Prostate gland (tissue), 2 donors: Measurements from ENCODE around the gene KCND3. TPM values are rescaled to one million over a fixed set of nuclear protein-coding genes. Genes with fewer than 3 reads are reported as not detected.

ENCODE experiments used
- DNase-seq: peaks from one replicate; pipeline ENCODE4 v3.0.0-alpha.2; 2019; ENCODE audit warnings: low spot score
- H3K27ac ChIP-seq, 2 donors: fragments of 200-600 bp; sonication (generic); 2 replicates each; pipeline ENCODE4 v1.5.1; 2017 to 2019
- H3K27me3 ChIP-seq: fragments of 200-600 bp; sonication (generic); replicated peaks from 2 replicates; pipeline ENCODE4 v1.5.1; 2019; ENCODE audit not compliant: insufficient read depth
- H3K36me3 ChIP-seq, 2 donors: fragments of 200-600 bp; sonication (generic); 1 replicate in 1 of 2; 2 replicates in 1 of 2; pipeline versions ENCODE4 v1.5.1 to v1.8.1; 2017 to 2019
- H3K4me1 ChIP-seq: fragments of 200-600 bp; sonication (generic); replicated peaks from 2 replicates; pipeline ENCODE4 v1.5.1; 2019
- H3K4me3 ChIP-seq, 2 donors: fragments of 200-600 bp; sonication (generic); 2 replicates each; pipeline ENCODE4 v1.5.1; 2017 to 2019
- H3K9me3 ChIP-seq: fragments of 200-600 bp; sonication (generic); 2 replicates; pipeline ENCODE4 v1.5.1; 2017
- POLR2A ChIP-seq: fragments of 450-650 bp; IDR thresholded peaks from one replicate; pipeline ENCODE4 v1.6.1; 2016; ENCODE audit warnings: antibody characterized with exemption, mild to moderate bottlenecking
- POLR2AphosphoS5 ChIP-seq: sonication (generic); formaldehyde crosslinking; IDR thresholded peaks from one replicate; pipeline ENCODE4 v1.6.1; 2017; ENCODE audit warnings: antibody characterized with exemption
- WGBS: methylation state at CpG from one replicate; pipeline ENCODE4 v1.1.5; 2018; 5-methylcytosine and 5-hydroxymethylcytosine counted together
- intact Hi-C: fragments of 100-400 bp; cut with DNase I; formaldehyde crosslinking; loops from one replicate; pipeline ENCODE4 v1.14.2; 2022
- total RNA-seq, 2 donors: library from RNA; depleted of rRNA; stranded (reverse); fragments of >200 nt; gene quantifications; one replicate each; pipeline ENCODE4 v1.1.0, GENCODE V29; 2016
- TF ChIP-seq, protein P1 (sequence below), 4 experiments: fragments of 200-600 bp in 2 of 4; fragments of 450-650 bp in 2 of 4; sonication (generic) in 2 of 4; IDR thresholded peaks; 1 replicate in 3 of 4; 2 replicates in 1 of 4; pipeline ENCODE4 v1.5.1; 2016 to 2019; ENCODE audit warnings: antibody characterized with exemption in 4 of 4, mild to moderate bottlenecking in 2 of 4, moderate library complexity in 2 of 4

Gene KCND3
- total RNA-seq, 2 donors from 2014 or later: 17.1 to 27.3 TPM

DNA sequence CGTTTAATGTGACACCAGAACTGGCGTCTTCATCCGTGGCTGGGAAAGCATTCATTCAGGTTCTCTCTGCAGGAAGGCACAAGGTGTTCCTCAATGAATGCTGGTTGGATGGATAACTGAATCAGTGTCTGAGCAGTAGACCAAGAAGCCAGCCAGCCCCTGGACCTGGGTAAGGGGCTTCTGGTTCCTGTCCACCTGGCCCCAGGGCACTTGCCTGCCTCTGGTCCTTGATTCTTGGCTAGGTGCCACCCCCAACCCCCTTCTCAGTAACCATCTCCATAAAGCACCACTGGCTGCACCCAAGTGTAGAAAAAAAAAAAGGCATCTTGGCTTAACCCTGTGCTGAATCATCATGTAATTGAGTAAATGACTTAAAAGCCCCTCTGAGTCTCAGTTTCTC, 59.1 kb downstream of the KCND3 start:
- Histone ChIP-seq H3K27me3 (no peaks in the 10 kb centered on the region), H3K27ac (no peak overlapping the region), H3K4me1 (no peaks in the 10 kb centered on the region), H3K4me3 (no peak overlapping the region), H3K36me3 (no peaks in the 10 kb centered on the region), H3K9me3 (no peaks in the 10 kb centered on the region)
- no peak for DNase-seq
- 62% methylated on average over 3 of the region's 3 CpGs for WGBS
- no peak for TF ChIP-seq POLR2AphosphoS5
- TF ChIP-seq POLR2A: no peak
- TF ChIP-seq, protein P1, sequence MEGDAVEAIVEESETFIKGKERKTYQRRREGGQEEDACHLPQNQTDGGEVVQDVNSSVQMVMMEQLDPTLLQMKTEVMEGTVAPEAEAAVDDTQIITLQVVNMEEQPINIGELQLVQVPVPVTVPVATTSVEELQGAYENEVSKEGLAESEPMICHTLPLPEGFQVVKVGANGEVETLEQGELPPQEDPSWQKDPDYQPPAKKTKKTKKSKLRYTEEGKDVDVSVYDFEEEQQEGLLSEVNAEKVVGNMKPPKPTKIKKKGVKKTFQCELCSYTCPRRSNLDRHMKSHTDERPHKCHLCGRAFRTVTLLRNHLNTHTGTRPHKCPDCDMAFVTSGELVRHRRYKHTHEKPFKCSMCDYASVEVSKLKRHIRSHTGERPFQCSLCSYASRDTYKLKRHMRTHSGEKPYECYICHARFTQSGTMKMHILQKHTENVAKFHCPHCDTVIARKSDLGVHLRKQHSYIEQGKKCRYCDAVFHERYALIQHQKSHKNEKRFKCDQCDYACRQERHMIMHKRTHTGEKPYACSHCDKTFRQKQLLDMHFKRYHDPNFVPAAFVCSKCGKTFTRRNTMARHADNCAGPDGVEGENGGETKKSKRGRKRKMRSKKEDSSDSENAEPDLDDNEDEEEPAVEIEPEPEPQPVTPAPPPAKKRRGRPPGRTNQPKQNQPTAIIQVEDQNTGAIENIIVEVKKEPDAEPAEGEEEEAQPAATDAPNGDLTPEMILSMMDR (IDR thresholded peaks at IDR 0.05): no peak
- intact Hi-C loops: no loop called here

- no peak overlapping the region for H3K4me3 ChIP-seq
- H3K4me1 ChIP-seq: no peaks in the 10 kb centered on the region
- no peak for TF ChIP-seq POLR2A
- no peak for TF ChIP-seq POLR2AphosphoS5
- TF ChIP-seq, protein P1 (IDR thresholded peaks at IDR 0.05): no peak
- no peaks in the 10 kb centered on the region for H3K27me3 ChIP-seq
- no peaks in the 10 kb centered on the region for H3K36me3 ChIP-seq
- no peak overlapping the region for H3K27ac ChIP-seq
- 77% methylated on average over 4 of the region's 4 CpGs for WGBS
- intact Hi-C loops: no loop called here
- no peak for DNase-seq
- H3K9me3 ChIP-seq: no peaks in the 10 kb centered on the region
Observed at GRCh38 chr1:111928531-111928930, 60.9 kb downstream of the KCND3 start.

- TF ChIP-seq POLR2AphosphoS5 (no peak), POLR2A (no peak)
- TF ChIP-seq, protein P1 (IDR thresholded peaks at IDR 0.05): no peak
- H3K27ac ChIP-seq: no peak overlapping the region
- no peaks in the 10 kb centered on the region for H3K4me1 ChIP-seq
- no peak for DNase-seq
- no peaks in the 10 kb centered on the region for H3K36me3 ChIP-seq
- intact Hi-C loops: no loop called here
- H3K9me3 ChIP-seq: no peaks in the 10 kb centered on the region
- no peaks in the 10 kb centered on the region for H3K27me3 ChIP-seq
- 83% methylated on average over 2 of the region's 2 CpGs for WGBS
- H3K4me3 ChIP-seq: no peak overlapping the region
Observed at GRCh38 chr1:111927652-111928051, 61.8 kb downstream of the KCND3 start.

DNA sequence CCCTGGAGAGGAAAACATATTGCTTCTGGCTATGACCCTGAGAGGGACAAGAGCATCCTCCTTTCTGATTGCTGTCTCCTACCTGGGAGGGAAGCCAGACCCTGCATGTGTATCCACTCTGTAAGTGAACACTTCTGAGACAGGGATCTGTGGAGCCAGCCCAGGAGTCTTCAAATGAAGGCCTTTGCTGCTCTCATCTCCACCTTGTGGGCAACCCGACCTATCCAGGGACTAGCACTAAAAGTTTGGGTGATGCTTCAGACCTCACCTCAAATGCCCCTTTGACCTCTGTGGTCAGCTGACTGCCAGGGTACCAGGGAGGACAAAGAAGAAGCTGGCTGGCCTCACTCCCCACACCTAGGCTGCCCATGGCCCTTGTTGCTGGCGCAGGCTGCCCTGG, 64.7 kb downstream of the KCND3 start:
- intact Hi-C loops: no loop called here
- no peak overlapping the region for H3K27ac ChIP-seq
- DNase-seq: no peak
- TF ChIP-seq POLR2AphosphoS5 (no peak), POLR2A (no peak)
- TF ChIP-seq, protein P1 (IDR thresholded peaks at IDR 0.05): no peak
- no peaks in the 10 kb centered on the region for H3K27me3 ChIP-seq
- no peaks in the 10 kb centered on the region for H3K9me3 ChIP-seq
- H3K36me3 ChIP-seq: no peaks in the 10 kb centered on the region
- WGBS: 86% methylated on average over 2 of the region's 2 CpGs
- peaks cover 5% of the 10 kb centered on the region for H3K4me1 ChIP-seq
- no peak overlapping the region for H3K4me3 ChIP-seq

GRCh38 chr1:111923766-111924165, 65.7 kb downstream of the KCND3 start:
- Histone ChIP-seq H3K36me3 (no peaks in the 10 kb centered on the region), H3K27me3 (no peaks in the 10 kb centered on the region), H3K9me3 (no peaks in the 10 kb centered on the region), H3K27ac (no peak overlapping the region), H3K4me3 (no peak overlapping the region), H3K4me1 (peaks cover 5% of the 10 kb centered on the region)
- no peak for DNase-seq
- TF ChIP-seq POLR2A: no peak
- no peak for TF ChIP-seq POLR2AphosphoS5
- intact Hi-C loops: no loop called here
- 98% methylated on average over 5 of the region's 5 CpGs for WGBS
